Measurements from ENCODE around the gene VWA2.

The VWA2 gene

GRCh38 chr10:114308531-114309363 is 69.7 kb downstream of the VWA2 start:
- H3K4me3 Mint-ChIP-seq: no peak overlapping the region
- ATAC-seq: no peak
- H3K27ac Mint-ChIP-seq: no peak overlapping the region
- H3K36me3 Mint-ChIP-seq: no peaks in the 10 kb centered on the region
- peaks cover 11% of the 10 kb centered on the region for H3K4me1 Mint-ChIP-seq
- H3K9me3 Mint-ChIP-seq: no peaks in the 10 kb centered on the region
- peaks cover 7% of the 10 kb centered on the region for H3K27me3 Mint-ChIP-seq

- Mint-ChIP-seq H3K4me1 (peaks cover 6% of the 10 kb centered on the region), H3K27ac (no peak overlapping the region), H3K27me3 (peaks cover 7% of the 10 kb centered on the region), H3K9me3 (no peaks in the 10 kb centered on the region), H3K4me3 (no peak overlapping the region), H3K36me3 (no peaks in the 10 kb centered on the region)
- no peak for ATAC-seq
Observed at GRCh38 chr10:114309364-114309651, 70.3 kb downstream of the VWA2 start.

GRCh38 chr10:114310346-114310745 is 71.3 kb downstream of the VWA2 start:
- no peaks in the 10 kb centered on the region for H3K4me1 Mint-ChIP-seq
- H3K36me3 Mint-ChIP-seq: no peaks in the 10 kb centered on the region
- H3K27ac Mint-ChIP-seq: no peak overlapping the region
- H3K4me3 Mint-ChIP-seq: no peak overlapping the region
- H3K27me3 Mint-ChIP-seq: peaks cover 7% of the 10 kb centered on the region
- no peaks in the 10 kb centered on the region for H3K9me3 Mint-ChIP-seq
- no peak for ATAC-seq

- Mint-ChIP-seq H3K36me3 (no peaks in the 10 kb centered on the region), H3K27me3 (peaks cover 7% of the 10 kb centered on the region), H3K9me3 (no peaks in the 10 kb centered on the region), H3K27ac (no peak overlapping the region), H3K4me3 (no peak overlapping the region), H3K4me1 (no peaks in the 10 kb centered on the region)
- ATAC-seq: no peak
Observed at GRCh38 chr10:114311023-114311422, 72.0 kb downstream of the VWA2 start.

- Mint-ChIP-seq H3K36me3 (no peaks in the 10 kb centered on the region), H3K27me3 (peaks cover 7% of the 10 kb centered on the region), H3K27ac (no peak overlapping the region), H3K4me1 (no peaks in the 10 kb centered on the region), H3K9me3 (no peaks in the 10 kb centered on the region), H3K4me3 (no peak overlapping the region)
- ATAC-seq: no peak
Observed at GRCh38 chr10:114311496-114312209, 72.6 kb downstream of the VWA2 start.

GRCh38 chr10:114313139-114313538 is 74.1 kb downstream of the VWA2 start:
- no peaks in the 10 kb centered on the region for H3K4me1 Mint-ChIP-seq
- H3K36me3 Mint-ChIP-seq: no peaks in the 10 kb centered on the region
- H3K4me3 Mint-ChIP-seq: no peak overlapping the region
- no peak for ATAC-seq
- H3K27me3 Mint-ChIP-seq: peaks cover 7% of the 10 kb centered on the region
- no peaks in the 10 kb centered on the region for H3K9me3 Mint-ChIP-seq
- H3K27ac Mint-ChIP-seq: no peak overlapping the region

- no peak for ATAC-seq
- H3K9me3 Mint-ChIP-seq: no peaks in the 10 kb centered on the region
- H3K36me3 Mint-ChIP-seq: no peaks in the 10 kb centered on the region
- H3K27me3 Mint-ChIP-seq: peaks cover 7% of the 10 kb centered on the region
- H3K4me3 Mint-ChIP-seq: no peak overlapping the region
- no peaks in the 10 kb centered on the region for H3K4me1 Mint-ChIP-seq
- H3K27ac Mint-ChIP-seq: no peak overlapping the region
Observed at GRCh38 chr10:114313866-114314265, 74.8 kb downstream of the VWA2 start.

- Mint-ChIP-seq H3K4me1 (no peaks in the 10 kb centered on the region), H3K9me3 (no peaks in the 10 kb centered on the region), H3K4me3 (no peak overlapping the region), H3K27ac (no peak overlapping the region), H3K36me3 (no peaks in the 10 kb centered on the region), H3K27me3 (peaks cover 8% of the 10 kb centered on the region)
- ATAC-seq: no peak
Observed at GRCh38 chr10:114315566-114316420, 76.7 kb downstream of the VWA2 start.

GRCh38 chr10:114316744-114317143 is 77.7 kb downstream of the VWA2 start:
- H3K36me3 Mint-ChIP-seq: no peaks in the 10 kb centered on the region
- H3K27me3 Mint-ChIP-seq: peaks cover 8% of the 10 kb centered on the region
- H3K9me3 Mint-ChIP-seq: no peaks in the 10 kb centered on the region
- H3K27ac Mint-ChIP-seq: no peak overlapping the region
- no peaks in the 10 kb centered on the region for H3K4me1 Mint-ChIP-seq
- no peak overlapping the region for H3K4me3 Mint-ChIP-seq
- ATAC-seq: no peak

- no peak overlapping the region for H3K27ac Mint-ChIP-seq
- peaks cover 16% of the 10 kb centered on the region for H3K27me3 Mint-ChIP-seq
- no peak for ATAC-seq
- H3K36me3 Mint-ChIP-seq: no peaks in the 10 kb centered on the region
- H3K9me3 Mint-ChIP-seq: no peaks in the 10 kb centered on the region
- no peak overlapping the region for H3K4me3 Mint-ChIP-seq
- H3K4me1 Mint-ChIP-seq: no peaks in the 10 kb centered on the region
Observed at GRCh38 chr10:114319406-114320248, 80.6 kb downstream of the VWA2 start.

- Mint-ChIP-seq H3K27ac (no peak overlapping the region), H3K27me3 (peaks cover 16% of the 10 kb centered on the region), H3K36me3 (no peaks in the 10 kb centered on the region), H3K9me3 (no peaks in the 10 kb centered on the region), H3K4me3 (no peak overlapping the region), H3K4me1 (no peaks in the 10 kb centered on the region)
- ATAC-seq: no peak
Observed at GRCh38 chr10:114320249-114321116, 81.4 kb downstream of the VWA2 start.

GRCh38 chr10:114322344-114322743 is 83.3 kb downstream of the VWA2 start:
- H3K4me1 Mint-ChIP-seq: no peaks in the 10 kb centered on the region
- no peaks in the 10 kb centered on the region for H3K36me3 Mint-ChIP-seq
- peaks cover 16% of the 10 kb centered on the region for H3K27me3 Mint-ChIP-seq
- H3K4me3 Mint-ChIP-seq: no peak overlapping the region
- no peak for ATAC-seq
- H3K27ac Mint-ChIP-seq: no peak overlapping the region
- H3K9me3 Mint-ChIP-seq: no peaks in the 10 kb centered on the region

GRCh38 chr10:114323023-114323422 is 84.0 kb downstream of the VWA2 start:
- no peaks in the 10 kb centered on the region for H3K36me3 Mint-ChIP-seq
- no peak overlapping the region for H3K4me3 Mint-ChIP-seq
- H3K27me3 Mint-ChIP-seq: peaks cover 16% of the 10 kb centered on the region
- H3K4me1 Mint-ChIP-seq: no peaks in the 10 kb centered on the region
- H3K27ac Mint-ChIP-seq: no peak overlapping the region
- no peak for ATAC-seq
- H3K9me3 Mint-ChIP-seq: no peaks in the 10 kb centered on the region

- Mint-ChIP-seq H3K36me3 (no peaks in the 10 kb centered on the region), H3K27ac (no peak overlapping the region), H3K4me3 (no peak overlapping the region), H3K27me3 (peaks cover 8% of the 10 kb centered on the region), H3K4me1 (no peaks in the 10 kb centered on the region), H3K9me3 (no peaks in the 10 kb centered on the region)
- ATAC-seq: no peak
Observed at GRCh38 chr10:114326795-114327194, 87.7 kb downstream of the VWA2 start.

All from stimulated activated memory B cell treated with anti-CD40 and anti-IgM and Interleukin-4, amounts not matched to agents 10 μg/mL and 1 μg/mL and 100 μg/mL, for 72 hours (primary cell).